Frontal cortex (tissue), 4 donors: ENCODE results near the gene OR10G2. TPM values are rescaled to one million over a fixed set of nuclear protein-coding genes. Genes with fewer than 3 reads are reported as not detected.
"Not testable (repeated sequence)": the region's sequence is repeated elsewhere in the genome, so short reads cannot be mapped to it uniquely, and the experiment has no call there.

ENCODE experiments used
- DNase-seq, 2 donors: peaks; one replicate each; pipeline ENCODE4 v3.0.0; 2012; ENCODE audit warnings: low spot score in 2 of 2
- FAIRE-seq: peaks from 2 replicates; lab custom pipeline; 2012; peaks lifted over from hg19 to GRCh38; lab: Jason Lieb, UNC
- total RNA-seq: library from RNA; depleted of rRNA; stranded (reverse); fragments of >200 nt; gene quantifications from one replicate; pipeline ENCODE4 v1.2.3, GENCODE V29; 2014
- donor health status: control.
- donor health status: control.
- donor health status: control.

Gene OR10G2
- total RNA-seq, 1 donor from 2014 or later = not detected

GRCh38 chr14:21612324-21612723 is 22.4 kb downstream of the OR10G2 start:
- FAIRE-seq (no peak), DNase-seq (no peak)

- FAIRE-seq, DNase-seq: not testable (repeated sequence)
These were observed 32.6 kb downstream of the OR10G2 start for GRCh38 chr14:21602181-21602580.

- FAIRE-seq (no peak), DNase-seq (no peak)
These were observed 45.4 kb downstream of the OR10G2 start for GRCh38 chr14:21589317-21589716.

Other genes with a start within 250 kb of the OR10G2 start
- gene CHD8, start 178.8 kb downstream of the OR10G2 start, total RNA-seq = 68.9 TPM
- 56.7 TPM for gene RAB2B, start 158.0 kb downstream of the OR10G2 start, total RNA-seq
- 19.6 TPM for gene TOX4, start 157.7 kb downstream of the OR10G2 start, total RNA-seq
- 93.8 TPM for gene METTL3, start 123.6 kb downstream of the OR10G2 start, total RNA-seq
- gene SALL2, start 108.6 kb downstream of the OR10G2 start, total RNA-seq = 10.2 TPM
- not detected for gene OR10G3, start 54.9 kb downstream of the OR10G2 start, total RNA-seq
- not detected for gene OR4E2, start 18.9 kb upstream of the OR10G2 start, total RNA-seq
- gene OR4E1, start 38.9 kb upstream of the OR10G2 start, total RNA-seq = not detected